Endothelial cell (in vitro differentiated cells): ENCODE results near the gene RABGAP1. TPM values are rescaled to one million over a fixed set of nuclear protein-coding genes. Genes with fewer than 3 reads are reported as not detected.

Experiments
- DNase-seq: peaks from one replicate; pipeline ENCODE4 v3.0.0; 2021; ENCODE audit warnings: low spot score
- H3K27ac Mint-ChIP-seq: one replicate; pipeline ENCODE4 v1.8.0; 2021; ENCODE audit warnings: mixed read lengths, inconsistent platforms; ENCODE audit not compliant: unreplicated experiment
- H3K27me3 Mint-ChIP-seq: one replicate; pipeline ENCODE4 v1.8.0; 2021; ENCODE audit warnings: mild to moderate bottlenecking, moderate library complexity, mixed read lengths, inconsistent platforms; ENCODE audit not compliant: unreplicated experiment
- H3K36me3 Mint-ChIP-seq: one replicate; pipeline ENCODE4 v1.8.0; 2021; ENCODE audit warnings: mild to moderate bottlenecking, low read depth, mixed read lengths, inconsistent platforms; ENCODE audit not compliant: unreplicated experiment
- H3K4me1 Mint-ChIP-seq: one replicate; pipeline ENCODE4 v1.8.0; 2021; ENCODE audit warnings: mild to moderate bottlenecking, mixed read lengths, inconsistent platforms; ENCODE audit not compliant: unreplicated experiment
- H3K4me3 Mint-ChIP-seq: one replicate; pipeline ENCODE4 v1.8.0; 2021; ENCODE audit warnings: mild to moderate bottlenecking, mixed read lengths, inconsistent platforms; ENCODE audit not compliant: unreplicated experiment
- H3K9me3 Mint-ChIP-seq: one replicate; pipeline ENCODE4 v1.8.0; 2021; ENCODE audit warnings: mixed read lengths, inconsistent platforms; ENCODE audit not compliant: unreplicated experiment
- CTCF ChIP-seq: fragments of 200-600 bp; sonication (generic); IDR thresholded peaks from one replicate; pipeline ENCODE4 v1.5.0; 2021; ENCODE audit warnings: antibody characterized with exemption; ENCODE audit not compliant: unreplicated experiment
- total RNA-seq: library from RNA; stranded (reverse); fragmentation: NEBNext Ultra II Directional; extraction: Animal tissue kit (Norgen Biotek cat#: 25700); gene quantifications from one replicate; pipeline ENCODE4 v1.2.1, GENCODE V29; 2021; ENCODE audit not compliant: unreplicated experiment

RABGAP1 gene
- total RNA-seq, 1 donor from 2014 or later, result 58.2 TPM

- no peaks in the 10 kb centered on the region for H3K9me3 Mint-ChIP-seq
- peaks cover 67% of the 10 kb centered on the region for H3K4me1 Mint-ChIP-seq
- TF ChIP-seq CTCF, result no peak
- H3K27me3 Mint-ChIP-seq, result peaks cover 9% of the 10 kb centered on the region
- H3K27ac Mint-ChIP-seq, result peak overlapping the region; percentile 94
- DNase-seq, result no peak
- peaks cover 9% of the 10 kb centered on the region for H3K36me3 Mint-ChIP-seq
- peak overlapping the region; percentile 92 for H3K4me3 Mint-ChIP-seq
These were observed 93.2 kb downstream of the RABGAP1 start for GRCh38 chr9:123033864-123034601.

GRCh38 chr9:123034881-123035510 is 94.2 kb downstream of the RABGAP1 start:
- Mint-ChIP-seq H3K9me3 (no peaks in the 10 kb centered on the region), H3K36me3 (peaks cover 9% of the 10 kb centered on the region), H3K4me1 (peaks cover 75% of the 10 kb centered on the region), H3K4me3 (peak overlapping the region; percentile 92), H3K27ac (peak overlapping the region; percentile 38), H3K27me3 (peaks cover 9% of the 10 kb centered on the region)
- no peak for DNase-seq
- TF ChIP-seq CTCF, result no peak

- no peak overlapping the region for H3K27ac Mint-ChIP-seq
- H3K36me3 Mint-ChIP-seq, result peaks cover 9% of the 10 kb centered on the region
- no peak for DNase-seq
- peaks cover 9% of the 10 kb centered on the region for H3K27me3 Mint-ChIP-seq
- H3K9me3 Mint-ChIP-seq, result no peaks in the 10 kb centered on the region
- no peak for TF ChIP-seq CTCF
- H3K4me3 Mint-ChIP-seq, result peak overlapping the region; percentile 92
- peaks cover 82% of the 10 kb centered on the region for H3K4me1 Mint-ChIP-seq
These were observed 95.0 kb downstream of the RABGAP1 start for GRCh38 chr9:123035791-123036190.

GRCh38 chr9:123036893-123037545 is 96.2 kb downstream of the RABGAP1 start:
- DNase-seq, result no peak
- Mint-ChIP-seq H3K4me3 (peak overlapping the region; percentile 35), H3K36me3 (peaks cover 5% of the 10 kb centered on the region), H3K4me1 (peaks cover 85% of the 10 kb centered on the region), H3K27me3 (peaks cover 9% of the 10 kb centered on the region), H3K27ac (peak overlapping the region; percentile 49), H3K9me3 (no peaks in the 10 kb centered on the region)
- no peak for TF ChIP-seq CTCF
